WTC11 (cell line): ENCODE results near the gene MAML2. TPM values are rescaled to one million over a fixed set of nuclear protein-coding genes. Genes with fewer than 3 reads are reported as not detected.

Experiments used
- ATAC-seq: fragments of 200-7000 bp; cut with Tn5 transposase; 2 replicates; pipeline ENCODE4 v1.10.0; 2021; ENCODE audit warnings: mild to moderate bottlenecking, moderate library complexity
- CTCF ChIA-PET: fragments of 300-600 bp; sonication (Branson Sonifier 250); formaldehyde crosslinking; loops from one replicate; lab custom pipeline; 2021; ENCODE audit warnings: antibody characterized with exemption; lab: Charles Lee
- POLR2A ChIA-PET: fragments of 350-600 bp; sonication (Branson Sonifier 250); formaldehyde crosslinking; loops from one replicate; lab custom pipeline; 2021; ENCODE audit warnings: antibody characterized with exemption; lab: Charles Lee
- DNase-seq: peaks from one replicate; pipeline ENCODE4 v3.0.0; 2021; ENCODE audit warnings: low spot score
- H3K27ac Mint-ChIP-seq: 2 replicates; pipeline ENCODE4 v1.8.0; 2021; ENCODE audit warnings: mixed read lengths
- H3K27me3 Mint-ChIP-seq: 2 replicates; pipeline ENCODE4 v1.8.0; 2021; ENCODE audit warnings: low read depth, mild to moderate bottlenecking, moderate library complexity, mixed read lengths
- H3K36me3 Mint-ChIP-seq: 2 replicates; pipeline ENCODE4 v1.8.0; 2021; ENCODE audit warnings: mixed read lengths
- H3K4me1 Mint-ChIP-seq: 2 replicates; pipeline ENCODE4 v1.8.0; 2022; ENCODE audit warnings: mixed read lengths
- H3K4me3 Mint-ChIP-seq: 2 replicates; pipeline ENCODE4 v1.8.0; 2021; ENCODE audit warnings: mild to moderate bottlenecking, moderate library complexity, mixed read lengths
- H3K9me3 Mint-ChIP-seq: 2 replicates; pipeline ENCODE4 v1.8.0; 2021; ENCODE audit warnings: mixed read lengths
- AR ChIP-seq: fragments of 250-450 bp; sonication (Bioruptor Pico); IDR thresholded peaks from 2 replicates; pipeline ENCODE4 v1.9.0; 2021; ENCODE audit warnings: mild to moderate bottlenecking
- CBFB ChIP-seq: sonication (generic); formaldehyde crosslinking; IDR thresholded peaks from 2 replicates; pipeline ENCODE4 v1.8.1; 2022; ENCODE audit warnings: mild to moderate bottlenecking, low read depth, missing genetic modification reagents
- EMX1 ChIP-seq: fragments of 250-450 bp; sonication (Bioruptor Pico); IDR thresholded peaks from 2 replicates; pipeline ENCODE4 v1.8.0; 2021; ENCODE audit warnings: mild to moderate bottlenecking
- HMGA2 ChIP-seq: fragments of 250-450 bp; sonication (Bioruptor Pico); IDR thresholded peaks from 2 replicates; pipeline ENCODE4 v1.4.0; 2021; ENCODE audit warnings: mild to moderate bottlenecking, moderate library complexity
- HMGXB4 ChIP-seq: sonication (generic); formaldehyde crosslinking; IDR thresholded peaks from 2 replicates; pipeline ENCODE4 v1.8.1; 2023; ENCODE audit warnings: mild to moderate bottlenecking, moderate library complexity, missing genetic modification reagents
- MLX ChIP-seq: sonication (generic); formaldehyde crosslinking; IDR thresholded peaks from 2 replicates; pipeline ENCODE4 v1.8.1; 2023; ENCODE audit warnings: mild to moderate bottlenecking, missing genetic modification reagents, moderate library complexity
- NFATC4 ChIP-seq: fragments of 250-450 bp; sonication (Bioruptor Pico); IDR thresholded peaks from 2 replicates; pipeline ENCODE4 v1.9.0; 2021; ENCODE audit warnings: mild to moderate bottlenecking
- PRDM15 ChIP-seq: sonication (generic); formaldehyde crosslinking; IDR thresholded peaks from 2 replicates; pipeline ENCODE4 v1.8.0; 2022; ENCODE audit warnings: missing genetic modification reagents
- PRRX2 ChIP-seq: fragments of 250-450 bp; sonication (Bioruptor Pico); IDR thresholded peaks from 2 replicates; pipeline ENCODE4 v1.8.0; 2021; ENCODE audit warnings: mild to moderate bottlenecking
- SP1 ChIP-seq: sonication (generic); formaldehyde crosslinking; conservative IDR thresholded peaks from 2 replicates; pipeline ENCODE4 v1.8.1; 2022; ENCODE audit warnings: missing genetic modification reagents
- TCF7 ChIP-seq: sonication (generic); formaldehyde crosslinking; IDR thresholded peaks from 2 replicates; pipeline ENCODE4 v1.8.0; 2022; ENCODE audit warnings: mild to moderate bottlenecking, low read depth, missing genetic modification reagents, moderate library complexity
- TP53 ChIP-seq: sonication (generic); formaldehyde crosslinking; IDR thresholded peaks from 2 replicates; pipeline ENCODE4 v1.8.1; 2023; ENCODE audit warnings: mild to moderate bottlenecking, missing genetic modification reagents
- USF2 ChIP-seq: sonication (generic); formaldehyde crosslinking; IDR thresholded peaks from 2 replicates; pipeline ENCODE4 v1.8.1; 2023; ENCODE audit warnings: mild to moderate bottlenecking, missing genetic modification reagents, moderate library complexity
- ZNF138 ChIP-seq: sonication (generic); formaldehyde crosslinking; conservative IDR thresholded peaks from 2 replicates; pipeline ENCODE4 v1.8.1; 2022; ENCODE audit warnings: mild to moderate bottlenecking, moderate library complexity, missing genetic modification reagents
- ZNF396 ChIP-seq: fragments of 250-450 bp; sonication (Bioruptor Pico); IDR thresholded peaks from 2 replicates; pipeline ENCODE4 v1.8.0; 2021; ENCODE audit warnings: mild to moderate bottlenecking, moderate library complexity, borderline replicate concordance
- ZNF416 ChIP-seq: fragments of 250-450 bp; sonication (Bioruptor Pico); IDR thresholded peaks from 2 replicates; pipeline ENCODE4 v1.9.0; 2021; ENCODE audit warnings: mild to moderate bottlenecking, inconsistent platforms
- total RNA-seq: library from RNA; stranded (reverse); gene quantifications from 3 replicates; pipeline ENCODE4 v1.2.3, GENCODE V29; 2021
- TF ChIP-seq, protein P1 (sequence below): sonication (generic); formaldehyde crosslinking; IDR thresholded peaks from 2 replicates; pipeline ENCODE4 v1.8.1; 2023; ENCODE audit warnings: mild to moderate bottlenecking, missing genetic modification reagents, borderline replicate concordance
- TF ChIP-seq, protein P2 (sequence below): sonication (generic); formaldehyde crosslinking; conservative IDR thresholded peaks from 2 replicates; pipeline ENCODE4 v1.8.1; 2022; ENCODE audit warnings: mild to moderate bottlenecking, missing genetic modification reagents
- TF ChIP-seq, protein P3 (sequence below): fragments of 250-450 bp; sonication (Bioruptor Pico); IDR thresholded peaks from 2 replicates; pipeline ENCODE4 v1.9.0; 2021; ENCODE audit warnings: mild to moderate bottlenecking
- TF ChIP-seq, protein P4 (sequence below): sonication (generic); formaldehyde crosslinking; IDR thresholded peaks from 2 replicates; pipeline ENCODE4 v1.8.0; 2022; ENCODE audit warnings: mild to moderate bottlenecking, missing genetic modification reagents

The MAML2 gene
- total RNA-seq, 1 experiment from 2014 or later: 8.1 TPM

- ATAC-seq (no peak), DNase-seq (no peak)
- ChIA-PET POLR2A (no interaction called here), CTCF (interaction anchor here (1.8 to 2.2 kb wide), 2 partner anchors 183 to 444 kb away, joined by 5 to 7 read pairs; no protein-coding TSS in a partner anchor)
- Mint-ChIP-seq H3K36me3 (no peaks in the 10 kb centered on the region), H3K9me3 (no peaks in the 10 kb centered on the region), H3K4me3 (no peak overlapping the region), H3K4me1 (peaks cover 19% of the 10 kb centered on the region), H3K27me3 (no peaks in the 10 kb centered on the region), H3K27ac (no peak overlapping the region)
- no peak for TF ChIP-seq ZNF138 (CRISPR knock-in tag)
- TF ChIP-seq, protein P1, sequence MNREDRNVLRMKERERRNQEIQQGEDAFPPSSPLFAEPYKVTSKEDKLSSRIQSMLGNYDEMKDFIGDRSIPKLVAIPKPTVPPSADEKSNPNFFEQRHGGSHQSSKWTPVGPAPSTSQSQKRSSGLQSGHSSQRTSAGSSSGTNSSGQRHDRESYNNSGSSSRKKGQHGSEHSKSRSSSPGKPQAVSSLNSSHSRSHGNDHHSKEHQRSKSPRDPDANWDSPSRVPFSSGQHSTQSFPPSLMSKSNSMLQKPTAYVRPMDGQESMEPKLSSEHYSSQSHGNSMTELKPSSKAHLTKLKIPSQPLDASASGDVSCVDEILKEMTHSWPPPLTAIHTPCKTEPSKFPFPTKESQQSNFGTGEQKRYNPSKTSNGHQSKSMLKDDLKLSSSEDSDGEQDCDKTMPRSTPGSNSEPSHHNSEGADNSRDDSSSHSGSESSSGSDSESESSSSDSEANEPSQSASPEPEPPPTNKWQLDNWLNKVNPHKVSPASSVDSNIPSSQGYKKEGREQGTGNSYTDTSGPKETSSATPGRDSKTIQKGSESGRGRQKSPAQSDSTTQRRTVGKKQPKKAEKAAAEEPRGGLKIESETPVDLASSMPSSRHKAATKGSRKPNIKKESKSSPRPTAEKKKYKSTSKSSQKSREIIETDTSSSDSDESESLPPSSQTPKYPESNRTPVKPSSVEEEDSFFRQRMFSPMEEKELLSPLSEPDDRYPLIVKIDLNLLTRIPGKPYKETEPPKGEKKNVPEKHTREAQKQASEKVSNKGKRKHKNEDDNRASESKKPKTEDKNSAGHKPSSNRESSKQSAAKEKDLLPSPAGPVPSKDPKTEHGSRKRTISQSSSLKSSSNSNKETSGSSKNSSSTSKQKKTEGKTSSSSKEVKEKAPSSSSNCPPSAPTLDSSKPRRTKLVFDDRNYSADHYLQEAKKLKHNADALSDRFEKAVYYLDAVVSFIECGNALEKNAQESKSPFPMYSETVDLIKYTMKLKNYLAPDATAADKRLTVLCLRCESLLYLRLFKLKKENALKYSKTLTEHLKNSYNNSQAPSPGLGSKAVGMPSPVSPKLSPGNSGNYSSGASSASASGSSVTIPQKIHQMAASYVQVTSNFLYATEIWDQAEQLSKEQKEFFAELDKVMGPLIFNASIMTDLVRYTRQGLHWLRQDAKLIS (CRISPR knock-in tag): no peak
- TF ChIP-seq, protein P2, sequence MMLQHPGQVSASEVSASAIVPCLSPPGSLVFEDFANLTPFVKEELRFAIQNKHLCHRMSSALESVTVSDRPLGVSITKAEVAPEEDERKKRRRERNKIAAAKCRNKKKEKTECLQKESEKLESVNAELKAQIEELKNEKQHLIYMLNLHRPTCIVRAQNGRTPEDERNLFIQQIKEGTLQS (CRISPR knock-in tag): no peak
- TF ChIP-seq PRRX2: no peak
- TF ChIP-seq, protein P3, sequence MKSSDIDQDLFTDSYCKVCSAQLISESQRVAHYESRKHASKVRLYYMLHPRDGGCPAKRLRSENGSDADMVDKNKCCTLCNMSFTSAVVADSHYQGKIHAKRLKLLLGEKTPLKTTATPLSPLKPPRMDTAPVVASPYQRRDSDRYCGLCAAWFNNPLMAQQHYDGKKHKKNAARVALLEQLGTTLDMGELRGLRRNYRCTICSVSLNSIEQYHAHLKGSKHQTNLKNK: no peak
- TF ChIP-seq ZNF416 (CRISPR knock-in tag): no peak
- TF ChIP-seq NFATC4 (CRISPR knock-in tag): no peak
- no peak for TF ChIP-seq PRDM15 (CRISPR knock-in tag)
- TF ChIP-seq SP1 (CRISPR knock-in tag): no peak
- TF ChIP-seq ZNF396 (CRISPR knock-in tag): no peak
- no peak for TF ChIP-seq HMGXB4 (CRISPR knock-in tag)
- no peak for TF ChIP-seq TP53 (CRISPR knock-in tag)
- TF ChIP-seq EMX1 (CRISPR knock-in tag): no peak
- TF ChIP-seq HMGA2: no peak; the same call in 1 of the 2 replicates
- no peak for TF ChIP-seq MLX (CRISPR knock-in tag)
- TF ChIP-seq, protein P4, sequence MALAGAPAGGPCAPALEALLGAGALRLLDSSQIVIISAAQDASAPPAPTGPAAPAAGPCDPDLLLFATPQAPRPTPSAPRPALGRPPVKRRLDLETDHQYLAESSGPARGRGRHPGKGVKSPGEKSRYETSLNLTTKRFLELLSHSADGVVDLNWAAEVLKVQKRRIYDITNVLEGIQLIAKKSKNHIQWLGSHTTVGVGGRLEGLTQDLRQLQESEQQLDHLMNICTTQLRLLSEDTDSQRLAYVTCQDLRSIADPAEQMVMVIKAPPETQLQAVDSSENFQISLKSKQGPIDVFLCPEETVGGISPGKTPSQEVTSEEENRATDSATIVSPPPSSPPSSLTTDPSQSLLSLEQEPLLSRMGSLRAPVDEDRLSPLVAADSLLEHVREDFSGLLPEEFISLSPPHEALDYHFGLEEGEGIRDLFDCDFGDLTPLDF (CRISPR knock-in tag): no peak
- no peak for TF ChIP-seq TCF7 (CRISPR knock-in tag)
- TF ChIP-seq USF2: no peak
- TF ChIP-seq AR: no peak
- no peak for TF ChIP-seq CBFB (CRISPR knock-in tag)
Observed at GRCh38 chr11:96019281-96019680, 323.7 kb downstream of the MAML2 start.
